ENCODE measurements around the gene POLR1A. TPM values are rescaled to one million over a fixed set of nuclear protein-coding genes. Genes with fewer than 3 reads are reported as not detected.

POLR1A gene
- total RNA-seq, 1 donor from 2014 or later = 45.2 TPM

- Histone ChIP-seq H3K4me1 (ENCODE audit: insufficient read depth, low read length) (peaks cover 31% of the 10 kb centered on the region), H3K9me3 (ENCODE audit: insufficient read depth, low read depth, low read length) (no peaks in the 10 kb centered on the region), H3K79me2 (ENCODE audit: insufficient read depth, low read length) (no peaks in the 10 kb centered on the region), H3K27ac (ENCODE audit: low read depth, low read length) (no peak overlapping the region), H3K4me3 (ENCODE audit: insufficient read depth, low read depth, low read length) (no peak overlapping the region), H3K9ac (ENCODE audit: low read length) (no peak overlapping the region), H3K27me3 (ENCODE audit: insufficient read depth, low read length) (no peaks in the 10 kb centered on the region), H3K4me2 (ENCODE audit: low read length) (no peak overlapping the region), H2AFZ (ENCODE audit: low read depth, low read length) (no peak overlapping the region), H3K36me3 (ENCODE audit: insufficient read depth, low read length) (peaks cover 27% of the 10 kb centered on the region), H4K20me1 (ENCODE audit: insufficient read depth, low read length) (no peaks in the 10 kb centered on the region)
- H3K27me3 Mint-ChIP-seq (ENCODE audit: low read depth, unreplicated experiment) = no peaks in the 10 kb centered on the region
- no peak for DNase-seq (ENCODE audit: low read depth)
- H3K4me1 Mint-ChIP-seq (ENCODE audit: low read depth, unreplicated experiment) = peaks cover 28% of the 10 kb centered on the region
- H3K4me3 Mint-ChIP-seq (ENCODE audit: unreplicated experiment) = no peak overlapping the region
- FAIRE-seq = no peak
- H3K36me3 Mint-ChIP-seq (ENCODE audit: low read depth, unreplicated experiment) = peaks cover 44% of the 10 kb centered on the region
- H3K9me3 Mint-ChIP-seq (ENCODE audit: unreplicated experiment) = no peaks in the 10 kb centered on the region
- H3K27ac Mint-ChIP-seq (ENCODE audit: unreplicated experiment) = no peak overlapping the region
- TF ChIP-seq, protein P1, sequence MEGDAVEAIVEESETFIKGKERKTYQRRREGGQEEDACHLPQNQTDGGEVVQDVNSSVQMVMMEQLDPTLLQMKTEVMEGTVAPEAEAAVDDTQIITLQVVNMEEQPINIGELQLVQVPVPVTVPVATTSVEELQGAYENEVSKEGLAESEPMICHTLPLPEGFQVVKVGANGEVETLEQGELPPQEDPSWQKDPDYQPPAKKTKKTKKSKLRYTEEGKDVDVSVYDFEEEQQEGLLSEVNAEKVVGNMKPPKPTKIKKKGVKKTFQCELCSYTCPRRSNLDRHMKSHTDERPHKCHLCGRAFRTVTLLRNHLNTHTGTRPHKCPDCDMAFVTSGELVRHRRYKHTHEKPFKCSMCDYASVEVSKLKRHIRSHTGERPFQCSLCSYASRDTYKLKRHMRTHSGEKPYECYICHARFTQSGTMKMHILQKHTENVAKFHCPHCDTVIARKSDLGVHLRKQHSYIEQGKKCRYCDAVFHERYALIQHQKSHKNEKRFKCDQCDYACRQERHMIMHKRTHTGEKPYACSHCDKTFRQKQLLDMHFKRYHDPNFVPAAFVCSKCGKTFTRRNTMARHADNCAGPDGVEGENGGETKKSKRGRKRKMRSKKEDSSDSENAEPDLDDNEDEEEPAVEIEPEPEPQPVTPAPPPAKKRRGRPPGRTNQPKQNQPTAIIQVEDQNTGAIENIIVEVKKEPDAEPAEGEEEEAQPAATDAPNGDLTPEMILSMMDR (IDR thresholded peaks at IDR 0.05; ENCODE audit: insufficient read depth, low read depth, low read length) = no peak
- TF ChIP-seq EZH2 (IDR thresholded peaks at IDR 0.05; ENCODE audit: insufficient read depth, low read length) = no peak
These were observed 65.6 kb downstream of the POLR1A start for GRCh38 chr2:86039963-86040655.

- H3K27me3 Mint-ChIP-seq (ENCODE audit: low read depth, unreplicated experiment) = no peaks in the 10 kb centered on the region
- no peak overlapping the region for H3K4me2 ChIP-seq (ENCODE audit: low read length)
- no peak overlapping the region for H2AFZ ChIP-seq (ENCODE audit: low read depth, low read length)
- no peaks in the 10 kb centered on the region for H3K9me3 Mint-ChIP-seq (ENCODE audit: unreplicated experiment)
- peaks cover 40% of the 10 kb centered on the region for H3K36me3 Mint-ChIP-seq (ENCODE audit: low read depth, unreplicated experiment)
- no peak for DNase-seq (ENCODE audit: low read depth)
- H3K36me3 ChIP-seq (ENCODE audit: insufficient read depth, low read length) = peaks cover 20% of the 10 kb centered on the region
- H3K27ac ChIP-seq (ENCODE audit: low read depth, low read length) = no peak overlapping the region
- no peak overlapping the region for H3K4me3 Mint-ChIP-seq (ENCODE audit: unreplicated experiment)
- FAIRE-seq = no peak
- no peak overlapping the region for H3K9ac ChIP-seq (ENCODE audit: low read length)
- H3K4me1 ChIP-seq (ENCODE audit: insufficient read depth, low read length) = peaks cover 31% of the 10 kb centered on the region
- H3K27me3 ChIP-seq (ENCODE audit: insufficient read depth, low read length) = no peaks in the 10 kb centered on the region
- H3K27ac Mint-ChIP-seq (ENCODE audit: unreplicated experiment) = no peak overlapping the region
- no peaks in the 10 kb centered on the region for H3K79me2 ChIP-seq (ENCODE audit: insufficient read depth, low read length)
- H3K4me3 ChIP-seq (ENCODE audit: insufficient read depth, low read depth, low read length) = no peak overlapping the region
- TF ChIP-seq, protein P1 (IDR thresholded peaks at IDR 0.05; ENCODE audit: insufficient read depth, low read depth, low read length) = no peak
- TF ChIP-seq EZH2 (IDR thresholded peaks at IDR 0.05; ENCODE audit: insufficient read depth, low read length) = no peak
- H3K4me1 Mint-ChIP-seq (ENCODE audit: low read depth, unreplicated experiment) = peaks cover 28% of the 10 kb centered on the region
- no peaks in the 10 kb centered on the region for H4K20me1 ChIP-seq (ENCODE audit: insufficient read depth, low read length)
- H3K9me3 ChIP-seq (ENCODE audit: insufficient read depth, low read depth, low read length) = no peaks in the 10 kb centered on the region
These were observed 66.3 kb downstream of the POLR1A start for GRCh38 chr2:86039178-86039962.
